GM03348 (cell line): ENCODE results near the gene CACNA1A.
"Not testable (repeated sequence)": the region's sequence is repeated elsewhere in the genome, so short reads cannot be mapped to it uniquely, and the experiment has no call there.

Experiments used
- DNase-seq: peaks from one replicate; pipeline ENCODE4 v3.0.0; 2012; ENCODE audit warnings: low spot score

CACNA1A gene

DNA sequence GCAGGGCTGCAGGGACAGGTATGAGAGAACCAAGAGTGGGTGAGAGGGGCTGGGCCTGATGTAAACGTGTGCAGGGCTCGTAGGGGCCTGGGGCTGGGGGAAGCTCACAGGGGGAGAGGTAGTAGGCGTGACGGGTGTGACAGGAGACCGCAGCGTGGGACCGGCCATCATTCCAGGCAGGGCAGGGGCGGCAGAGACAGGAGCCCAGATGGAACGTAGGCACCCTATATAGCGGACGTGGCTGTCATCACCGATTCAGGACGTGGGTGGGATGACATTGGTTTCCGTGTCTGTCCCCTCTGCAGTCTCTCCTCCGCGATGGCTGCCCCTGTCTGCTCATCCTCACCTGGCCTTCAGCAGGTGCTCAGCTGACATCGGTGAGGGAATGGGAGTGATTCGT lies 307.6 kb downstream of the CACNA1A start:
- DNase-seq = no peak

DNA sequence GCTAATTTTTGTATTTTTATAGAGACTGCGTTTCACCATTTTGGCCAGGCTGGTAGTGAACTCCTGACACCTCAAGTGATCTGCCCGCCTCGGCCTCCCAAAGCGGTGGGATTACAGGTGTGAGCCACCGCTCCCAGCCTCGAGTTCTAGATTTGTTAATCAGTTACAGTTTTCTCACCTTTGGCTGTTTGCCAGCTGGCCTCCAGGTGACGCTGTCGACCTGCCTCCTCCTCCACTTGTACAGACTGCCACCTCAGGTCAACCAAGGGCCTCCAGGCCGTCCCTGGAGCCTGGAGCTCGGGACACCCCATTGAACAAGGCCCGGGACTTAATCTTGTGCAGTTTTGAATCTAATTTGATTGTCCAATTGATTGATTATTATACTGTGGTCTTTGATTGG lies 310.6 kb downstream of the CACNA1A start:
- no peak for DNase-seq

DNA sequence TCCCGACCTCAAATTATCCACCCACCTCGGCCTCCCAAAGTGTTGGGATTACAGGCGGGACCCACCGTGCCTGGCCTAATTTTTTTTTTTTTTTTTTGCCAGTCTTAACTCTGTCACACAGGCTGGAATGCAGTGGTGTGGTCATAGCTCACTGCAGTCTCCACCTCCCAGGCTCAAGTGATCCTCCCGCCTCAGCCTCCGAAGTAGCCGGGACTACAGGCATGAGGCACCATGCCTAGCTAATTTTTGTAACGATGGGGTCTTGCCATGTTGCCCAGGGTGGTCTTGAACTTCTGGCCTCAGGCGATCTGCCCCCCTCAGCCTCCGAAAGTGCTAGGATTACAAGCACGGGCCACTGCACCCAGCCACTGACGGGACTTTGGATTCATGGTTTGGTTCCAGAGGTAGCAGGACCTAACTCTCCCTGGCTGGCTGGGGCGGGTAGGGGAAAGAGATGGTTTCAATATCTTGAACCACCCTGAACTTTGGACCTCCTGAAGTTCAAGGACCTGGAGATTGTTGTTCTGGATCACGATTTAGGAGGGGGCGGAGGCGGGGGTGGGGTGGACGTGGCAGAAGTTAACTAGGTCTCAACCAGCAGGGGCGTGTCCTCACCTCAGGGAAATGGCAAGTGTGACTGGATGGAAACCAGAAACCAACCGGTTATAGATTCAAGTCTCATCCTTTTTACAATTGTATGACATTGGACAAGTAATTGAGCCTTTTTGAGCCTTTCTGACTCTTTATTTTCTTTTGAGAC lies 315.3 kb downstream of the CACNA1A start:
- no peak for DNase-seq

DNA sequence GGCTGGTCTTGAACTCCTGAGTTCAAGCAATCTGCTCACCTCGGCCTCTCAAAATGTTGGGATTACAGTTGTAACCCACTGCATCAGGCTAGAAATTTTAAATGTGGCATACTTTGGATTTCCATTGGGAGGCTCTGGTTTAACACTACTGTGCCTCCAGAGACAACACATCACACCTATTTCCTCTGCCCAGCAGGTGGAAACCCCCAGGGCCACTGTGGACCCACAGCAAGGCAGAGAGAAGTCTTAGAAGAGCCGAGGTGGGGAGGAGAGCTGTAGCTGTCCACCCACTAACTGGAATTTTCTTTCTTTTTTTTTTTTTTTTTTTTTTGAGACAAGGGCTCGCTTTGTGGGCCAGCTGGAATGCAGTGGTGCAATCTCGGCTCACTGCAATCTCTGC lies 316.7 kb downstream of the CACNA1A start:
- DNase-seq = peak; percentile 7

DNA sequence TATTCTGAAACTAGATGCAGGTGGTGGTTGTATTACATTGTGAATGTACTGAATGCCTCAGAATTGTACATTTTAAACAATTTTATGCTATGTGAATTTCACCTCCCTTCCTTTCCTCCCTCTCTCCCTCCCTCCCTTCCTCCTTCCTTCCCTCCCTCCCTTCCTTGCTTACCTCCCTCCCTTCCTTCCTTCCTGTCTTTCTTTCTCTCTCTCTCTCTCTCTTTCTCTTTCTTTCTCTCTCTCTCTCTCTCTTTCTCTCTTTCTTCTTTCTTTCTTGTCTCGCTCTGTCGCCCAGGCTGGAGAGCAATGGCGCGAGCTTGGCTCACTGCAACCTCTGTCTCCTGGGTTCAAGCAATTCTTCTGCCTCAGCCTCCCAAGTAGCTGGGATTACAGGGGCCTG lies 318.9 kb downstream of the CACNA1A start:
- DNase-seq = no peak

DNA sequence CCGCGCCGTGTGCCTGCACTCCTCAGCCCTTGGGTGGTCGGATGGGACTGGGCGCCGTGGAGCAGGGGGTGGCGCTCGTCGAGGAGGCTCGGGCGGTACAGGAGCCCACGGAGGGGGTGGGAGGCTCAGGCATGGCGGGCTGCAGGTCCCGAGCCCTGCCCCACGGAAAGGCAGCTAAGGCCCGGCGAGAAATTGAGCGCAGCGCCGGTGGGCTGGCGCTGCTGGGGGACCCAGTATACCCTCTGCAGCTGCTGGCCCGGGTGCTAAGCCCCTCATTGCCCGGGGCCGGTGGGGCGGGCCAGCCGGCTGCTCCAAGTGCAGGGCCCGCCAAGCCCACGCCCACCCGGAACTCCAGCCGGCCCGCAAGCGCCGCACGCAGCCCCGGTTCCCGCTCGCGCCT lies 319.6 kb downstream of the CACNA1A start:
- not testable (repeated sequence) for DNase-seq

DNA sequence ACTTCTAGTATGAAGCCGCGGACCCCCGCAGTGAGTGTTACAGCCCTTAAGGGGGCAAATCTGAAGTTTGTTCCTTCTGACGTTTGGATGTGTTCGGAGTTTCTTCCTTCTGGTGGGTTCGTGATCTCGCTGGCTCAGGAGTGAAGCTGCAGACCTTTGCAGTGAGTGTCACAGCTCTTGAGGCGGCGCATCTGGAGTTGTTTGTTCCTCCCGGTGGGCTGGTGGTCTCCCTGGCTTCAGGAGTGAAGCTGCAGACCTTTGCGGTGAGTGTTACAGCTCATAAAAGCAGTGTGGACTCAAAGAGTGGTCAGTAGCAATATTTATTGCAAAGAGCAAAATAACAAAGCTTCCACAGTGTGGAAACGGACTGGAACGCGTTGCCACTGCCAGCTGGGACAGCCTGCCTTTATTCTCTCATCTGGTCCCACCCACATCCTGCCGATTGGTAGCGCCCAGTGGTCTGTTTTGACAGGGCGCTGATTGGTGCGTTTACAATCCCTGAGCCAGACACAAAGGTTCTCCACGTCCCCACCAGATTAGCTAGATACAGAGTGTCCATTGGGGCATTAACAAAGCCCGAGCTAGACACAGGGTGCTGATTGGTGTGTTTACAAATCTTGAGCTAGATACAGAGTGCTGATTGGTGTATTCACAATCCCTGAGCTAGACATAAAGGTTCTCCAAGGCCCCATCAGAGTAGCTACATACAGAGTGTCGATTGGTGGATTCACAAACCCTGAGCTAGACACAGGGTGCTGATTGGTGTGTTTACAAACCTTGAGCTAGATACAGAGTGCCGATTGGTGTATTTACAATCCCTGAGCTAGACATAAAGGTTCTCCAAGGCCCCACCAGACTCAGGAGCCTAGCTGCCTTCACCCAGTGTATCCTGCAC lies 320.3 kb downstream of the CACNA1A start:
- DNase-seq = not testable (repeated sequence)

DNA sequence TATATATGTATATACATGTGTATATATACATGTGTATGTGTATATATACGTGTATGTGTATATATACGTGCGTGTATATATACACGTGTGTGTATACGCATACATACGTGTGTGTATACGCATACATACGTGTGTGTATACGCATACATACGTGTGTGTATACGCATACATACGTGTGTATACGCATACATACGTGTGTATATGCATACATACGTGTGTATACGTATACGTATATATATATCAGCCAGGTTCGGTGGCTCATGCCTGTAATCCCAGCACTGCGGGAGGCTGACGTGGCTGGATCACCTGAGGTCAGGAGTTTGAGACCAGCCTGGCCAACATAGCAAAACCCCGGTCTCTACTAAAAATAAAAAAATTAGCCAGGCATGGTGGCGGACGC lies 321.4 kb downstream of the CACNA1A start:
- DNase-seq = not testable (repeated sequence)

DNA sequence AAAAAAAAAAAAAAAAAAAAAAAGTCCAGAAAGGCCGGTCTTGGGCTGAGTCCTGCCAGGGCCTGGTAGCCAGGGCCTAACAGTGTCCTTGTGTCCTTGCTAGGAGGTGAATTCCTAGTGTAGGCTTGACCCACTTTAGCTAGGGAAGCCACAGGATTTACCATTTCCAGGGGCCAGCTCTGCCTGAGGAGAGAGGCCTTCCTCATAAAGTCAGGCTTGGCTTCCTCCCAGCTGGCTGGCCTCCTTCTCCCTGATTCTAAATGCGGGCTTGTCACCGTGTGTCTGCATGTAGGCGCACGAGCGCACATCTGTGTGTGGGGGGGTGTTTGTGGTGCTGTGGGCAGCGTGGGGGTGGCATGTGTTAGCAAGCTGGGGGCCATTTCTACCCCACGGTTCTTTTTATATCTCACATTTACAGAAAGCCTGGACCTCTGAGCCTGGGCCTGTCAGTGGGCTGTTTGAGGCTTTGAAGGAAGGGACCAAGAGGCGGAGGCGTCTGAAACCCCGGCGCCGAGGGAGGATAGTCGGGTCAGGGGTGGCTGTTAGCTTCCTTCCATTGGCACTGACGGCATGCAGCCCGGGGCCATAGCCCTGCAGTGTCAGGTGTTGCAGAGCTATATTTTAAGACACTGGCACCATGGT lies 324.4 kb downstream of the CACNA1A start:
- peak; percentile 71 for DNase-seq

DNA sequence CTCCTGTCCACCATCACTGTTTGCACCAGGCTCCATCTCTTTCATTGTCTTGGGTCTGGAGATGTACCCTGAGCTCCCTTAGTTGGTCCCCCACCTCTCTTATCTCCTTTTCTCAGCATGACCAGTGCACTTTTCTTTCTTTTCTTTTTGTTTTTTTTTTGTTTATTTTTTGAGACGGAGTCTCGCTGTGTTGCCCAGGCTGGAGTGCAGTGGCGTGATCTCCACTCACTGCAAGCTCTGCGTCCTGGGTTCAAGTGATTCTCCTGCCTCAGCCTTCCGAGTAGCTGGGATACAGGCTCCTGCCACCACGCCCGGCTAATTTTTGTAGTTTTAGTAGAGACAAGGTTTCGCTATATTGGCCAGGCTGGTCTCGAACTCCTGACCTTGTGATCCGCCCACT lies 328.0 kb downstream of the CACNA1A start:
- DNase-seq = not testable (repeated sequence)

DNA sequence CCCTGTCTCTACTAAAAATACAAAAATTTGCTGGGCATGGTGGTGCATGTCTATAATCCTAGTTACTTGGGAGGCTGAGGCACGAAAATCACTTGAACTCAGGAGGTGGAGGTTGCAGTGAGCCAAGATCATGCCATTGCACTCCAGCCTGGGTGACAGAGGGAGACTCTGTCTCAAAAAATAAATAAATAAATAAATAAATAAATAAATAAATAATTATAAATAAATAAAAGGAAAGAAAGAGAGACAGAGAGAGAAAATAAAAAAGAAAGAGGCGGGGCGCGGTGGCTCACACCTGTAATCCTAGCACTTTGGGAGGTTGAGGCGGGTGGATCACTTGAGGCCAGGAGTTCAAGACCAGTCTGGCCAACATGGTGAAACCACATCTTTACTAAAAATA lies 328.7 kb downstream of the CACNA1A start:
- not testable (repeated sequence) for DNase-seq

DNA sequence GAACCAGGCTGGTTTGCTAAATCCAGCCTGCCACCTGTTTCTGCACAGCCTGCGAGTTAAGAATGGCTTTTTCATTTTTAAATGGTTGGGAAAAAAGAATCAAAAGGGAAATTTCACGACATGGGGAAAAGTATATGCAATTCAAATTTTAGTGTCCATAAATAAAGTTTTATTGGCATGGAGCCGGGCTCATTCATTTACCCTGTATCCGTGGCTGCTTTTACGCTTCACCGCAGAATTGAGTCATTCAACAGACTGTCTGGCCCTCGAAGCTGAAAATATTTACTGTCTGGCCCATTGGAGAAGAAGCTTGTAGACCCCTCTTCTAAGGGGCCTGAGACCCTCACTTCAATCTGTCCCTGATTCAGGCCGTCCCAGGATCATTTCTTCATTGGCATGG lies 329.9 kb downstream of the CACNA1A start:
- no peak for DNase-seq

DNA sequence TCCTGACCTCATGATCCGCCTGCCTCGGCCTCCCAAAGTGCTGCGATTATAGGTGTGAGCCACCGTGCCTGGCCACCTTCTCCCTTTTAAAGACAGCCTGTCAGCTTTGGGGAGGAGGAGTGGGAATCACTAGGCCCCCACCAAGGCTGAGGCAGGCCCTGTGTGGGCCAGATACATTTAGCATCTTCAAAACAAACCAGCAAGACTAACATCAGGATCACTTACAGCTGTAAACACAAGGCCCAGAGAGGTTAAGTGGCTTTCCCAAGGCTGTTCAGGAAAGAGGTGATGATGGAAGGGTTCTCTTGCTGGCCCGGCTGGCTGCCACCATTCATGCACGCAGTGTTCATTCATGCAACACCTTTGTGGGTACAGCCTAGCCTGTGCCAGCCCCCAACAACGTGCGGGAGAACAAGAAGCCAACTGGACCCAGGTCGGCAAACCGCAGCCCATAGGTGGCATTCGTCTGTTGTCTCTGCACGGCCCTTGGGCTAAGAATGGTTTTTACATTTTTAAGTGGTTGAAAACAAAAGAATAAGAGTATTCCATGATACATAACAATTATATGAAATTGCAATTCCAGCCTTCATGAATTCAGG lies 333.0 kb downstream of the CACNA1A start:
- peak; percentile 2 for DNase-seq

DNA sequence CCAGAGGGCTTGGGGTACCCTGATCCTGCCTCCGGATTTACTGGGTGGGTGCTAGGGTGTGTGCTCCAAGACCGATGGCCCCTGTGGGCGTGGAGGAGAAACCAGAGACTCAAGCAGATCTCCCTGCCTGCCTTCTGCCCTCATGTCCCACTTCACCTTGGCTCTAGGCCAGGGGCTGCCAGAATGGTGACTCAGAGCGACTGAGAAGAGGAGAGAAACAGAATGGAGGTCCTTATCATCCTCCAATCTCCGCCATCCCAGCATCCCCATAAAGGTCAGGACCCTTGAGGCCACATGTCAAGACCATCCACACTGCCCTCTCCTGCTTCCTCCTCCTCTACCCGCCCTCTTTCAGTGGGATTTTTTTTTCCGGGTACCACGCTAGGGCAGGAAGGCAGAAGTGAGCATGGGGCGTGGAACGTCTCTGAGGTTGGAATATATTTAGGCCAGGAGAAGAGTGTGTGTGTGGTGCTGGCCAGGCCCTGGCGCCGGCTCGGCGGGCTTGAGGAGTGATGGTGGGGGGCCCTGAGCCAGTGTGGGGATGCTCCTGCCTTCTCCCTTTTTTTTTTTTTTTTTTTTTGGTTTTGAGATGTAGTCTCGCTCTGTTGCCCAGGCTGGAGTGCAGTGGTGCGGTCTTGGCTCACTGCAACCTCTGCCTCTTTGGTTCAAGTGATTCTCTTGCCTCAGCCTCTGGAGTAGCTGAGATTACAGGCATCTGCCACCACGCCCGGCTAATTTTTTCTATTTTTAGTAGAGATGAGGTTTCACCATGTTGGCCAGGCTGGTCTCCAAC lies 333.7 kb downstream of the CACNA1A start:
- DNase-seq = peak; percentile 79

DNA sequence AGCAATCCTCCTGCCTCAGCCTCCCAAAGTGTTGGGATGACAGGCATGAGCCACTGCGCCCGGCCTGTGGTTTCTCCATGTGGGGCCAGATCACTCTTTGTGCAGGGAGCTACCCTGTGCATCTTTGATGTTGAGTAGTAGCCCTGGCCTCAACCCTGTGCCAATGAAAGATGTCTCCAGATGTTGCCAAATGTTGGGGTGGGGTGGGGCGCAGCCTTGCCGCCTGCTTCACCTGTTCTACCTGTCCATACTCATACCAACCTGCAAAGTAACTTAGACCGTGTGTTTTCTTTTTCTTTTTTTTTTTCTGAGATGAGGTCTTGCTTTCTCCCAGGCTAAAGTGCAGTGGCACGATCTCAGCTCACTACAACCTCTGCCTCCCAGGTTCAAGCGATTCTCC lies 335.1 kb downstream of the CACNA1A start:
- no peak for DNase-seq

DNA sequence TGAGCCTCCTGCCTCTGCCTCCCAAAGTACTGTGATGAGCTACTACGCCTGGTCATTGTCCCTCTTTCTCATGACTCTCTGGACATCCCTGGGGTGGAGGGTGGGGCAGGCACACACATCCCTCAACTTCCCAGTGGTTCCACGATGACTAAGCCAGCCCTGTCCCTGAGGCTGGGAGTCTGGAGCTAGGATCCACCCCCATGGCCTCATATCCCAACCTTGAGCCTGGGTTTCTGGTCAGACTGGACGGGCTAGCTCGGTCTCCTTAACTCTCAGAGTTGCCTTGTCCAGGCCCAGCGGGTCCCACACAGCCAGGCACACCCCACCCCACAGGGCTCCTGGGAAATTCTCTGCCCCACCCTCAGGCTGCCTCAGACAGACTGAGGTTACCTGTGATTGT lies 336.5 kb downstream of the CACNA1A start:
- peak; percentile 80 for DNase-seq

DNA sequence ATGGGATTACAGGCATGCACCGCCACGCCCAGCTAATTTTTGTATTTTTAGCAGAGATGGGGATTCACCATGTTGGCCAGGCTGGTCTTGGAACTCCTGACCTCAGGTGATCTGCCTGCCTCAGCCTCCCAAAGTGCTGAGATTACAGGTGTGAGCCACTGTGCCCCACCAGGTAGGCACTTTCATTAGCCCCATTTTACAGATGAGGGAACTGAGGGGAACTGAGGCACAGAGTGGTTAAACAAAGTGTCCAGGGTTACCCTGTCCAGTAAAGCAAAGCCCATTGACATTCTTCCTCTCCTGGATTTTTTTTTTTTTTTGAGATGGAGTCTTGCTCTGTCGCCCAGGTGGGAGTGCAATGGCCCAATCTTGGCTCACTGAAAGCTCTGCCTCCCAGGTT lies 340.1 kb downstream of the CACNA1A start:
- DNase-seq = not testable (repeated sequence)

DNA sequence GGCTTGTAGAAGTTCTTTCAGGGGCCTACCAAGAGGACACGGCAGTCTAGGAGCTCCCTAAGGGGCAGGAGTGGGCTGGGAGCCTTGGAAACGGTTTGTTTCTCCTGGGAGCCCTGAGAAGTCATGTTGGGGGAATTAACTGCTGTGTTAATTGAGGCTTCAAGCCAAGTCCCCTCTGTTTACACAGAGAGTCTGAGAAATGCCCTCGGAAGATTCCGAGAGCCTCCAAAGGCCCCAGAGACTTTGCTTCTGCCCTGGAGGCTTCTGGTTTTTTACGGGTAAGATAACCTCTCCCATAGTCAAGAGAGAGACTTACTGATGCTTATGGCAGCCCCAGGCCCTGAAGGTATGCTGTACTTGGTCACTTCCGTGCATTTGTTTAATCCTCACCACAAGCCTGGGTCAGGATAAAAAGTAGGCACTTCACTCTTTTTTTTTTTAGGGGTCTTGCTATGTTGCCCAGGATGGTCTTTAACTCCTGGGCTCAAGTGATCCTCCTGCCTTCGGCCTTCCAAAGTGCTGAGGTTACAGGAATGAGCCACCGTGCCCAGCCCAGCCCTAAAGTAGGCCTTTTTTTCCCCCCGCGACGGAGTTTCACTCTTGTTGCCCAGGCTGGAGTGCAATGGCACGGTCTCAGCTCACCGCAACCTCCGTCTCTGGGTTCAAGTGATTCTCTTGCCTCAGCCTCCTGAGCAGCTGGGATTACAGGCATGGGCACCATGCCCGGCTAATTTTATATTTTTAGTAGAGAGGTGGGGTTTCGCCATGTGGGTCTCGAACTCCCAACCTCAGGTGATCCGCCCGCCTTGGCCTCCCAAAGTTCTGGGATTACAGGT lies 340.9 kb downstream of the CACNA1A start:
- no peak for DNase-seq

DNA sequence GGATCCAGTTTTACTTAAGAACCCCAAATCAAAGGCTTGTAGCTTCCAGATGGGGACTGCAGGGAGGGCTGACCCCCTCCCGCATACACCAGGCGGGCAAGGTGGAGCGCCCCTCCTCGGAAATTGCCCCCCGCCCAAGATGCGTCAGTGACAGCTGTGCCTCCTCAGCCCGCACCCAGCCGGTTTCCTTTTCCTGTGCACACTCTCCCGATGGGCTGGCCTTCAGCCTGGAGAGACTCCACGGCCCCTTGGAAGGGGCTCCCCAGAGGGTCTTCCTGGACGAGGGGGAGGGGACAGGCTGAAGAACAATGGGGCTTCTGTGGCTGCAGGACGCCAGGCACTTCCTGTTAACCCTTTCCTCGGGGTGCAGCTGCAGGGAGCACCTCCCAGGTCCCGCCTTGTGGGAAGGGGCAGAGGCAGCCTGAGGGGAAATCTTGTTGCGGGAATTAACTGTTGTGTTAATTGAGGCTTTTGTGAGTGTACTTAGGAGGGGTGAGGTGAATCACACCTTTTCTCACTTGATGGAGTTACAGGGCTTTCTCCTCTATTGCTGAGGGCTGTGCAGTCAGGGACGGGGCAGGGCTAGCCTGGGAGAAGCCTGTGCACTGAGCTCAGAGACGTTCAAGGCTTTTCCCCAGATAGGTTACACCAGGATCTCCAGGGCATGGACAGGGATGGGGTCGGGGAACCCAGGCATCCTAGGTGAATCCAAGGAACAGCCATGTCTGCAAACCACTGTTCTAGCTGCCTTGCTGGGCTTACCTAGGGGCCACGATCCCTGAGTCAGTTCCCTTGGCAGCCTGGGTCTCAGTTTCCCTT lies 341.7 kb downstream of the CACNA1A start:
- peak; percentile 18 for DNase-seq
